Measurements from ENCODE around the gene AMY2B.
"Not testable (repeated sequence)": the region's sequence is repeated elsewhere in the genome, so short reads cannot be mapped to it uniquely, and the experiment has no call there.

AMY2B gene

DNA sequence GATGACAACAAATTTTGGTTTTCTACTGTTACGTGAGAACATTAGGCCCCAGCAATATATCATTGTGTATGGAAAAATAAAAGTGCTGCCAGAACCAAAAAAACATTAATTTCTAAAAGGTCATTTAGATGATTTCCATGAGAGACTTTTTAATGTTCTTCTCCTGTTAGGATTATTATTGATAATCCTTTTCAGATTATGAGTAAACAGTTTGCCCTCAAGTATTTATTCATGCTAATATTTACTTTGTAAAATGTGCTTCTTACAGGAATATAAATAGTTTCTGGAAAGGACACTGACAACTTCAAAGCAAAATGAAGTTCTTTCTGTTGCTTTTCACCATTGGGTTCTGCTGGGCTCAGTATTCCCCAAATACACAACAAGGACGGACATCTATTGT is at the start of gene AMY2B:
Gene AMY2B, plus strand, starts transcription at position 301 of the 400 bp plus-strand sequence. Its CDS starts 14 bp downstream, at position 315.
- not testable (repeated sequence) for DNase-seq

DNA sequence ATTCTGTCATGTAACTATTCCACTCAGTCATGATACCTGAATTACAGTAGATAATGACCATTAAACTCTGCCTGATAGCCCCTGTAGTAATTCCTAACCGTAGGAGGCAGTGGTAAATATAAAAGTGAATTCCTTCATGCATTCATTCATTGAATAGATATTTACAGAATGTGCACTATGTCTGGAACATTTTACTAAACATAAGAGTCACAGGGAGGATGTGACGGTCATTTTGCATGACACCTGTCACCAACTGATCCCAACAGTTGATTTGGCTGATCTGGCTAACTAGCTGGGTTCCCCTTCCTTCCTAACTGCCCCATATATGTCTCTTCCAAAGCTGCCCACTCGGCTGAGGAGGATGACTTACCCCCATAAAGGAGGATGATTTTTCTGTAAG is 48.0 kb upstream of the AMY2B start:
- DNase-seq, result no peak

DNA sequence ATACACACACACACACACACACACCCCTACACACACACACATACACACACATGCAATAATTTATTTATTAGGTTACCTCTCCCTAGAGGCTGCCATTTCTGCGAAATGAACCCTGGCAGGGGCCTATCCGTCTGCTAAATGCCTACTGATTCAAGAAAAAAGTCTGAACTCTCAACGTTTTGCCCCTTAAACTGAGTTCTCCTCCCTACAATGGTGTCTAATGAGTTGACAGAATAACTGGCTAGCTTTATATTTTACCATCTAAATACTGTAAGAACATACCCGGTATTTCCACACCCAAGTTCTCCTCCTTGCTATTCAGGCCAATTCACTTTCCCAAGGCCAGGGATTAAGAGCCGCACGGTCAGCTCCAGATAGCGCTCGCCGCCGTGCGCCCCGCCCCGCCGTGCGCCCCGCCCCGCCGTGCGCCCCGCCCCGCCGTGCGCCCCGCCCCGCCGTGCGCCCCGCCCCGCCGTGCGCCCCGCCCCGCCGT is 46.2 kb upstream of the AMY2B start:
- DNase-seq, result no peak

DNA sequence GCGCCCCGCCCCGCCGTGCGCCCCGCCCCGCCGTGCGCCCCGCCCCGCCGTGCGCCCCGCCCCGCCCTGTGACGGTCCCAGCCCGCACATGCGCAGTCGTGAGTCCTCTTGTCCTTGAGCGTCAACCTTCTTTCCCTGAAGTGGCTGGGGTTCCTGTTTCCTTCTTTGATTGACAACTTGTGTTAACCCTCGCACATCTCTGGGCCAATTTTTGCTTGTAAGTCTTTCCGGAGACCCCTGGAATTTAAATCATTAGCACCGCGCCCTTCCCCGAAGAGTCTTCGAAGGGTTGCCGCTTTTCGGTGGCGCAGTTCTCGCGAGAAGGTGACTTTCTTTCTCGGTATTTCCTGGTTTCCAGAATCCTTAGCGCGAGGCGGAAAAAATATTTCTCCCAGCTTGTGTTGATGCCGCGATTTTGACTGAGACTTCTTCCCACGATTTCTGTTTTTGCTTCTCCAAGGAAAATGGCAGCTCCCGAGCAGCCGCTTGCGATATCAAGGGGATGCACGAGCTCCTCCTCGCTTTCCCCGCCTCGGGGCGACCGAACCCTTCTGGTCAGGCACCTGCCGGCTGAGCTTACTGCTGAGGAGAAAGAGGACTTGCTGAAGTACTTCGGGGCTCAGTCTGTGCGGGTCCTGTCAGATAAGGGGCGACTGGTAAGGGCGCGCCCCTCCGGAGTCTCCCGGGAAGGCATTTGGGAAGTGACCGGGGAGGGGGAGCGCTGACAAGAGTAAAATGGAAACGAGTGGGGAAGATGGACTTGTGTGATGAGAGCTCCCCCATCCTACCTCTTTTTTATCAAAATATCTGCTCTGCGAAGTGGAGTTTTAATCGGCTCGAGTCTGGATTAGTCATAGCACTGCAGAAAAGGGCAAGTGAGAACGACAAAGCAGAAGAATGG is 45.5 kb upstream of the AMY2B start, which contains the start of gene RNPC3:
Gene RNPC3, plus strand, starts transcription at position 93 of the 901 bp plus-strand sequence. Its CDS starts 372 bp downstream, at position 465.
- DNase-seq, result peak; percentile 85

GRCh38 chr1:103527331-103527730 is 44.1 kb upstream of the AMY2B start:
- DNase-seq, result no peak

DNA sequence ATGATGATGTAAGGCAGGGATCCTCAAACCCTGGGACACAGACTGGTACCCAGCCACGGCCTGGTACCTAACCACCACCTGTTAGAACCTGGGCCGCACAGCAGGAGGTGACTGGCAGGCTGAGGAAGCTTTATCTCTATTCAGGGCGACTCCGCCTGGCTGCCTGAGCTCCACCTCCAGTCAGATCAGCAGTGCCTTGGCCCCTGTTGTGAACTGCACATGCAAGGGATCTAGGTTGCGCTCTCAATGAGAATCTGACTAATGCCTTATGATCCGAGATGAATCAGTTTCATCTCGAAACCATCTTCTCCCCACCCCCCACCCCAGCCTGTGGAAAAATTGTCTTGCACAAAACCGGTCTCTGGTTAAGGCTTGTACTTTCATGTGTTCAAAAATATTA is 41.6 kb upstream of the AMY2B start:
- DNase-seq, result peak; percentile 73

DNA sequence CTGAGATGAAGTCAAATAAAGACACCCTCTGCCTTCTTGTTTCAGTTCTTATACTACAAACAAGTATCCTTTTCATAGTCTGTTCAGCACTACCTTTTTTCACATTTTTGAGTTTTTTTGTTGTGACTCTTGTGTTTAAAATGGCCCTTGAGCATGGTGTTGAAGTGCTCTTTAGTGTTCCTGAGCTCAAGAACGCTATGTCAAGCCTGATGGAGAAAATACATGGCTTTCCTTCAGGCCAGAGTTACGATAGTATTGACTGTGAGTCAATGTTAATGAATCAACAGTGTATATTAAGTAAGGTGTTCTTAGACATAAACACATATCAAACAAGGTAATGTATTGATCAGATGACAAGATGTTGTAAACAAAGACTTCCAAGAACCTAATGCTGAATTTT is 33.2 kb upstream of the AMY2B start:
- DNase-seq, result no peak

- no peak for DNase-seq
These were observed 30.0 kb upstream of the AMY2B start for GRCh38 chr1:103541431-103541830.

- DNase-seq, result no peak
These were observed 24.9 kb upstream of the AMY2B start for GRCh38 chr1:103546496-103546895.

- DNase-seq, result no peak
These were observed 23.5 kb upstream of the AMY2B start for GRCh38 chr1:103547840-103548239.

GRCh38 chr1:103560427-103560826 is 11.0 kb upstream of the AMY2B start:
- DNase-seq, result no peak

GRCh38 chr1:103561124-103561523 is 10.3 kb upstream of the AMY2B start:
- DNase-seq, result not testable (repeated sequence)

DNA sequence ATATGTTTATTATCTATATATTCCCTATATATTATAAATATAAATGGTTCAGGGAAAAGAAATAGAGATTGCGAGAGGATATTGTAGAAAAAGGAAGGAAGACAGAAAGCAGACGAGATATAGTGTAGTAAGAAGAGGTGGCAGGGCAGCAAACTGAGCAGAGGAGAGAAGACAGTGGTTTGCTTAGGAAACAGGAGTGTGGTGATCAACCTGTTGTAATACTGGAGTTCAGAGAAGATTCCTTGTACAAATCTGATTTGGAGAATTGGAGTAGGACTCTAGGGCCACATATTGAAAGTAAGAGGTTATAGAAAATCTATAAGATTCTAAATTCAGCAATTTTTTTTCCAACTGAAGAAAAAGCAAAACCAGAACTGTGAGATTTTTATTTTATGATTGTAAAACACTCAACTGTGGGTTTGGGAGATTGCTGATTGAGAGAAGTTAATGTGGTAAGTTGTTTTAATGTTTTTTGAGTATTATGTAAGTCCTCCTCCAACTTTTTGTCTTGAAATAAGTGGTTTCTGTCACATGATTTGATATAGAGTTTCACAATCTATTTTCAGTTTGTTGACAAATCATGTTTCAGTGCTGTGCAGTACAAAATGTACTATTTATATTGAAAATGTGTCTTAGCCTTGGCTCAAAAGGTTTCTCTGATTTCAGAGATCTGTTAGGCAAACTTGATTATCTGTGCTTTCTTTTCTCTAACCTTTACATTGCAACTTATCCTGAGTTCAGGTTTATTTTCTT is 9.6 kb upstream of the AMY2B start:
- no peak for DNase-seq

GRCh38 chr1:103563056-103563455 is 8.3 kb upstream of the AMY2B start:
- DNase-seq, result no peak

GRCh38 chr1:103569493-103569892 is 1.9 kb upstream of the AMY2B start:
- no peak for DNase-seq

GRCh38 chr1:103576065-103576464 is 4.7 kb downstream of the AMY2B start:
- DNase-seq, result no peak

DNA sequence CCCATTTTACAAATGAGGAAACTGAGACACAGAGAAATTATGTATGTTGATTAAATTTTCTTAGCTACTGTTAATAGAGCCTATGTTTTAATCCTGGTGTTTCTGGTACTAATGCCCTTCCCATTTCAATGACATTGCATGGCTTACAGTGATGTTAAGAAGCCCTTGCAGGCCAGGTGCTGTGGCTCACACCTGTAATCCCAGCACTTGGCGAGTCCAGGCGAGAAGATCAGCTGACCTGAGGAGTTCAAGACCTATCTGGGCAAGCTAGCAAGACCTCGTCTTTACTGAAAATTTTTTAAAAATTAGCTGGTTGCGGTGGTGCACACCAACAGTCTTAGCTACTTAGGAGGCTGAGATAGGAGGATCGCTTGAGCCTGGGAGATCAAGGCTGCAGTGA is 5.4 kb downstream of the AMY2B start:
- not testable (repeated sequence) for DNase-seq

DNA sequence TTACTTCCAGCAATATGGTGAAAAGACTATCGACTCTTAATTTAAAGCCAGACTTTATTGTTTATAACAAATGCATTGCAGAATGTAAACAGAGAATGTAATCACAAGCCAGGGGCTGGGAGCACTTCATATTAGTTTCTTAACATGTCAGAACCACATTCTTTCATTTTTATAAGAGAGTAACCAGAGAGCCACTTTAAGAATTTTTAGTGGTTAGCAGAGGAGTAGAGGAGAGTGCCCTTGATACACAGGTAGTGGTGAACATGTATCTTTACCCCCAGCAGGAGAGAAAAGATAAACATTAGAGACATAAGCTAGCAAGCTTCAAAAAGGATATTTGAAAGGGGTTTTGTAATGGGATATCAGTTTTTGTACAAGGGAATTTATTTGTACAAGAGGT is 11.1 kb downstream of the AMY2B start:
- DNase-seq, result no peak

GRCh38 chr1:103583887-103584286 is 12.5 kb downstream of the AMY2B start:
- DNase-seq, result no peak

DNA sequence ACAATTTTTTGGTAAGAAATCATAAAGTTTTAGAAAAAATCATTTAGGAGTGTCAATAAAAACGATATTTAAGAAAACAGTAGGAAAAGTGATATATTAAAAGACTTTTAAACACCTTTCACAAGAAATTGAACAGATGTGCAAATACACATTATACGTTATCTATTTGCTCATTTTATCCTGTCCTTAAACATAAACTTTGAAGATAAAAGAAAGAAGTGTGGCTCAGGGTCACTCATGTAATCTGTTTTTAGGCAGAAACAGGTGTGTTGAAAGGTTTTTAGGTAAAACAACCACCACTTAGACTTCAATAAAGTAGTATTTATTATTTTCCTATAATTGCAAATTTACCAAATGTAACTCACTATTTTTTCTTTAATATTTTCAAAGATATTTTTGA is 13.1 kb downstream of the AMY2B start:
- no peak for DNase-seq

GRCh38 chr1:103602740-103603139 is 31.4 kb downstream of the AMY2B start:
- DNase-seq, result not testable (repeated sequence)

DNA sequence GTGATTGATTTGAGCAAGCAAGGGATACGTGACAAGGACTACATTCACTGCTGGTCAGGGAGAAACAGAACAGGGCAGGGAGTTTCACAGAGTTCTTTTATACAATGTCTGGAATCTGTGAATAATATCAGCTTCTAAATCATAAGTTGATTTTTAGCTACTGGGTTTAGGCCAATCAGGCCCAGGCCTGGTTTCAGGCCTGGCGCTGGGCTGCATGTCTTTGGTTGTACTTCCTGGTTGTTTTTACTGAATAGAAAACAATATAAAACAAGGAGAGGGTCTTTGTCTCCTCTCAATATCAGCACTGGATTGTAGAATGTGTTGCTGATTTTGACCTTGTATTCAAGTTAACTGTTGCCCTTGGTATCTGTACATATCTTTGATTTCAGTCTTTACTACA is 45.0 kb downstream of the AMY2B start:
- DNase-seq, result no peak

- not testable (repeated sequence) for DNase-seq
These were observed 45.6 kb downstream of the AMY2B start, which contains the start of gene AMY2A for GRCh38 chr1:103616994-103617477. TSS of gene AMY2A (plus strand) at chr1:103617427. CDS start at chr1:103617441, 14 bp downstream.
